Left ventricle myocardium inferior (tissue), 1 donor: ENCODE measurements around the gene TMEM175. TPM values are rescaled to one million over a fixed set of nuclear protein-coding genes. Genes with fewer than 3 reads are reported as not detected.

Source experiments
- DNase-seq: peaks from one replicate; pipeline ENCODE4 v3.0.0-alpha.2; 2020
- H3K27ac ChIP-seq: fragments of 200-600 bp; replicated peaks from 2 replicates; pipeline ENCODE4 v1.8.0; 2021
- H3K27me3 ChIP-seq: fragments of 200-600 bp; 2 replicates; pipeline ENCODE4 v1.8.0; 2021; ENCODE audit warnings: low read depth
- H3K36me3 ChIP-seq: fragments of 200-600 bp; 2 replicates; pipeline ENCODE4 v1.8.0; 2021
- H3K4me1 ChIP-seq: fragments of 200-600 bp; 2 replicates; pipeline ENCODE4 v1.8.0; 2021
- H3K4me3 ChIP-seq: fragments of 200-600 bp; 2 replicates; pipeline ENCODE4 v1.8.0; 2021; ENCODE audit warnings: mild to moderate bottlenecking, moderate library complexity
- H3K9me3 ChIP-seq: fragments of 200-600 bp; replicated peaks from 2 replicates; pipeline ENCODE4 v1.8.0; 2021
- intact Hi-C: fragments of 100-400 bp; cut with micrococcal nuclease; formaldehyde crosslinking; loops from one replicate; pipeline ENCODE4 v1.11.0; 2022
- total RNA-seq: library from RNA; stranded (reverse); fragmentation: NEBNext Ultra II Directional; extraction: Animal tissue kit (Norgen Biotek cat#: 25700); gene quantifications from one replicate; pipeline ENCODE4 v1.2.1, GENCODE V29; 2021
- TF ChIP-seq, protein P1 (sequence below): fragments of 200-600 bp; IDR thresholded peaks from 2 replicates; pipeline ENCODE4 v1.8.0; 2021; ENCODE audit warnings: antibody characterized with exemption, mild to moderate bottlenecking, borderline replicate concordance
- donor health status: DM: no; HTN: yes; CAD: no; lungs with severe emphysema.

Gene TMEM175
- total RNA-seq, 1 donor from 2014 or later: 20.3 TPM

DNA sequence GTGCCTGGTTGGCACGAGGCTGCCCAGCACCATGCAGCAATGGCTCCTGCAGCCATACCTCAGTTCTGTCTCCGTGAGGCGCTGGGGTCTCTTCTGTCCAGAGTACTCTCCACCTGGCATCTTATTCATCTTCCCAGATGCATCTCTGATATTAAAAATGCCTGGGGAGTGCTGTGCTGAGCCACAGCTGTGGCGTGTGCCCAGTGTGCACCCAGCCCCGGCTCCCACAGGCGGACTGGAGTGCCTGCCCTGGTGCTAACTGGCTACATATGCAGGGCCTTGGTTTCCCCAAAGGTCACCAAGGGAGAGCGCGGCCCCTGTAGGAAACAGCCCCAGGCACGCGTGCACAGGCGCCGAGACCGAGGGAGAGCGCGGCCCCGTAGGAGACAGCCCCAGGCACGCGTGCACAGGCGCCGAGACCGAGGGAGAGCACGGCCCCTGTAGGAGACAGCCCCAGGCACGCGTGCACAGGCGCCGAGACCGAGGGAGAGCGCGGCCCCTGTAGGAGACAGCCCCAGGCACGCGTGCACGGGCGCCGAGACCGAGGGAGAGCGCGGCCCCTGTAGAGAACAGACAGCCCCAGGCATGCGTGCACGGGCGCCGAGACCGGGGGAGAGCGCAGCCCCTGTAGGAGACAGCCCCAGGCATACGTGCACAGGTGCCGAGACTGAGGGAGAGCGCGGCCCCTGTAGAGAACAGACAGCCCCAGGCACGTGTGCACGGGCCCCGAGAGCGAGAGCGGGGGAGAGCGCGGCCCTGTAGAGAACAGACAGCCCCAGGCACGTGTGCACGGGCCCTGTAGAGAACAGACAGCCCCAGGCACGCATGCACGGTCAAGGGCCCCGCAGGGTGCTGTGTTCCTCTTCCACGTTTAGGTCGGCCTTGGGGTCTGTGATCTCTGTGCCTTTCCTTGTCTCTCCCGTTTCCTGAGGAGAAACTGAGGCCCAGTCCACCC is 14.5 kb downstream of the TMEM175 start:
- H3K4me3 ChIP-seq: no peak overlapping the region
- intact Hi-C loops: no loop called here
- H3K36me3 ChIP-seq: peaks cover 15% of the 10 kb centered on the region
- TF ChIP-seq, protein P1, sequence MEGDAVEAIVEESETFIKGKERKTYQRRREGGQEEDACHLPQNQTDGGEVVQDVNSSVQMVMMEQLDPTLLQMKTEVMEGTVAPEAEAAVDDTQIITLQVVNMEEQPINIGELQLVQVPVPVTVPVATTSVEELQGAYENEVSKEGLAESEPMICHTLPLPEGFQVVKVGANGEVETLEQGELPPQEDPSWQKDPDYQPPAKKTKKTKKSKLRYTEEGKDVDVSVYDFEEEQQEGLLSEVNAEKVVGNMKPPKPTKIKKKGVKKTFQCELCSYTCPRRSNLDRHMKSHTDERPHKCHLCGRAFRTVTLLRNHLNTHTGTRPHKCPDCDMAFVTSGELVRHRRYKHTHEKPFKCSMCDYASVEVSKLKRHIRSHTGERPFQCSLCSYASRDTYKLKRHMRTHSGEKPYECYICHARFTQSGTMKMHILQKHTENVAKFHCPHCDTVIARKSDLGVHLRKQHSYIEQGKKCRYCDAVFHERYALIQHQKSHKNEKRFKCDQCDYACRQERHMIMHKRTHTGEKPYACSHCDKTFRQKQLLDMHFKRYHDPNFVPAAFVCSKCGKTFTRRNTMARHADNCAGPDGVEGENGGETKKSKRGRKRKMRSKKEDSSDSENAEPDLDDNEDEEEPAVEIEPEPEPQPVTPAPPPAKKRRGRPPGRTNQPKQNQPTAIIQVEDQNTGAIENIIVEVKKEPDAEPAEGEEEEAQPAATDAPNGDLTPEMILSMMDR: no peak
- H3K27me3 ChIP-seq: no peaks in the 10 kb centered on the region
- DNase-seq: no peak
- no peak overlapping the region for H3K27ac ChIP-seq
- no peaks in the 10 kb centered on the region for H3K9me3 ChIP-seq
- peaks cover 7% of the 10 kb centered on the region for H3K4me1 ChIP-seq

DNA sequence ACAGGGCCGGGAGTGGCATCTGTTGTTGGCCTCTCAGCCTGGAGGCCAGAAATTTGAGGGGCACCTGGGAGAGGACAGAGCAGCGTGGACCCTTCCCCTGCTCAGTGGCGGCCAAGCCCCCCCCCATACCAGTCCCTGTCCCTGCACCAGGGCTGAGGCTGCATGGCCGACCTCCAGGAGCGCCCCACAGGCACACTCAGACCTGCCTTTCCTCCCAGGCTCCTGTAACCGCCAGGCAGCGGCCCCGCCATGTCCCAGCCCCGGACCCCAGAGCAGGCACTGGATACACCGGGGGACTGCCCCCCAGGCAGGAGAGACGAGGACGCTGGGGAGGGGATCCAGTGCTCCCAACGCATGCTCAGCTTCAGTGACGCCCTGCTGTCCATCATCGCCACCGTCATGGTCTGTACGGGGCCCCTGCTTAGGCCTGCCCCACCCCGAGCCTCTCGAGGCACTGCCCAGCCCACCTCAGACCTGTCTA is 15.3 kb downstream of the TMEM175 start:
- H3K27me3 ChIP-seq: no peaks in the 10 kb centered on the region
- peaks cover 7% of the 10 kb centered on the region for H3K4me1 ChIP-seq
- H3K9me3 ChIP-seq: no peaks in the 10 kb centered on the region
- no peak overlapping the region for H3K27ac ChIP-seq
- TF ChIP-seq, protein P1: no peak
- intact Hi-C loops: no loop called here
- H3K36me3 ChIP-seq: peaks cover 16% of the 10 kb centered on the region
- DNase-seq: no peak
- H3K4me3 ChIP-seq: no peak overlapping the region

DNA sequence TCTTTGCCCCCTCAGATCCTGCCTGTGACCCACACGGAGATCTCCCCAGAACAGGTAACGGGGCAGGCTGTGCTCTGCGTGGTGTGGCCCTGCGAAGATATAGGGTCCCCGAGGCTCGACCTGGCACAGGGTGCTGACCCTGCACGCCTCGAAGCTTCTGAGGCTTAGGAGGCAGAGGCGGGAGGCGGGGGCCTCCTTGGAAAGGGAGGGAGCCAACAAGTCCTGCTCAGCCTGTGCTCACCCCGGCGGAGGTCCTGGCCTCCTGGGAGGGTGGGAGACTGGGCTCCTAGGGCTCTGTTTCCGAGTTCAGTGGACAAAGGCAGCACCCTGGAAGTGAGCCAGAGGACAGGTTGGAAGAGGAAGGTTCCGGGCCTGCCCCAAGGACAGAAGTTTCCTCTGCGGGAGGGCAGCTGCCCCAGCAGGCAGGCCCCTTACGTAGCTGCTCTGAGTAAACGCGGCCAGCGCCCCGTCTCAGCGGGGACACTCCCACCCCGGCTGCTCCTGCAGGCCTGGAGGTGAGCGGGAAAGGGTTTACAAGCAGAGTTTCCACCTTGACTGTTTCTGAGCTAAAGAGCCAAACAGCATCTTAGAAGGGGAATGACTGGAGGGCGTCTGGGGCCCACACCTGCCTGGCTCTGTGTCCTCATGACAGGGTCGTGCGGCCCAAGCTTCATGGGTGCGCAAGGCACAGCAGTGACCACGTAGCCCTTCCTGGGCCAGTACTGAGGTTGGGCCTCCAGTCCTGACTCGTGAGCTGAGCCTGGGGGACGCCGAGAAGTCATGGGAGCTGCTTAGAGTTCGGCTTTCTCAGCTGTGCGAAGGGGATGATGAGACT is 16.1 kb downstream of the TMEM175 start:
- no peak for DNase-seq
- peaks cover 20% of the 10 kb centered on the region for H3K36me3 ChIP-seq
- peaks cover 7% of the 10 kb centered on the region for H3K4me1 ChIP-seq
- no peak overlapping the region for H3K27ac ChIP-seq
- H3K27me3 ChIP-seq: no peaks in the 10 kb centered on the region
- intact Hi-C loops: no loop called here
- TF ChIP-seq, protein P1: no peak
- no peaks in the 10 kb centered on the region for H3K9me3 ChIP-seq
- no peak overlapping the region for H3K4me3 ChIP-seq

DNA sequence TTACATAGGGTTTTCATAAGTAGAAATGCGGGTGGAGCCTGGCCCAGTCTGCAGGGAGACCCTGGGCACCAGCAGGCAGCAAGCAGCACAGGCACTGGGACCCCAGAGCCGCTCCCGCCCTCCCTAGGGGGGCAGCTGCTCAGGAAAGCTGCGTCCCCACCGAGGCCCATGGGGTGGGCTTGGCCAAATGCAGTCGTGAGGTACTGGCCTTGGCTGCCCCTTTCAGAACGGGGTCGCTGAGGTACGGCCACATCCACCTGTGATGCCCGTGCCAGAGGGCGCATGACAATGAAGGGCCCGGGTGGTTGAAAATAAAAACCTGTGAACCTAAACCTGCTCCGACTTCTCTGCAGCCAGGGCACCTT is 16.7 kb downstream of the TMEM175 start:
- peaks cover 7% of the 10 kb centered on the region for H3K4me1 ChIP-seq
- H3K27me3 ChIP-seq: no peaks in the 10 kb centered on the region
- no peak for DNase-seq
- H3K36me3 ChIP-seq: peaks cover 20% of the 10 kb centered on the region
- intact Hi-C loops: no loop called here
- H3K27ac ChIP-seq: no peak overlapping the region
- H3K4me3 ChIP-seq: no peak overlapping the region
- TF ChIP-seq, protein P1: no peak
- no peaks in the 10 kb centered on the region for H3K9me3 ChIP-seq

DNA sequence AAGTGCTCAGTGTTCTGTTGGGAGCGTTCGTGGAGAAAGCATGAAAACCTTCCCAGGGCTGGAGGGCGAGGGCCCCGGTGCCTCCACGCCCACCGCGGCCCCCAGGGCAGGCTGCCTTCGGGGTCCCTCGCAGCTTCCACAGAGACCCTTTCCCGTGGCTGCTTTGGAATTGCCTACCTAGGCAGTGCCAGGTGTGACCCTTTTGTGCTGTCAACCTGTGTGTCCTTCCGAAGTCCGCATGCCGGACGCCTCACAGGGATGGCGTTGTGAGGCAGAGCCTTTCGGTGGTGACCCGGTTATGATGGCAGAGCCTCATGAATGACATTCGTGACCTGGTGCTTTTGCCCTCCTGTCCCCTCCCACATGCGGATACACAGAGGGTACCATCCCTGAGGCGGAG is 17.4 kb downstream of the TMEM175 start:
- DNase-seq: no peak
- intact Hi-C loops: no loop called here
- no peaks in the 10 kb centered on the region for H3K27me3 ChIP-seq
- peaks cover 25% of the 10 kb centered on the region for H3K36me3 ChIP-seq
- H3K9me3 ChIP-seq: no peaks in the 10 kb centered on the region
- H3K4me1 ChIP-seq: peaks cover 7% of the 10 kb centered on the region
- H3K27ac ChIP-seq: no peak overlapping the region
- TF ChIP-seq, protein P1: no peak
- no peak overlapping the region for H3K4me3 ChIP-seq
